Measurements from ENCODE around the gene NAT14. TPM values are rescaled to one million over a fixed set of nuclear protein-coding genes. Genes with fewer than 3 reads are reported as not detected.

NAT14 gene
- total RNA-seq, 1 experiment from 2014 or later: 93.1 TPM

GRCh38 chr19:55465460-55466240 is 19.3 kb upstream of the NAT14 start:
- Histone ChIP-seq H3K4me3 (ENCODE audit: low read depth in 2 of 2, low read length in 2 of 2) (no peak overlapping the region), H3K9me3 (ENCODE audit: control insufficient read depth, insufficient read depth, low read depth, low read length) (no peaks in the 10 kb centered on the region), H3K27ac (ENCODE audit: low read length) (no peak overlapping the region), H3K36me3 (ENCODE audit: control insufficient read depth, insufficient read depth, low read length) (no peaks in the 10 kb centered on the region), H3K4me1 (ENCODE audit: control insufficient read depth, insufficient read depth, low read length) (peaks cover 12% of the 10 kb centered on the region; the same call in 1 of the 2 replicates), H3K27me3 (ENCODE audit: control insufficient read depth, insufficient read depth, low read length) (no peaks in the 10 kb centered on the region)
- CTCF ChIA-PET: no interaction called here
- no TSS peak for BruUV-seq (replicated peaks)
- DNase-seq (ENCODE audit: low read depth, low spot score) (no peak), ATAC-seq (no peak)
- TF ChIP-seq TCF7L2 (IDR thresholded peaks at IDR 0.05; ENCODE audit: low read depth, low read length) (no peak), POLR2AphosphoS5 (IDR thresholded peaks at IDR 0.05; ENCODE audit: low read depth, low read length) (no peak), REST (IDR thresholded peaks at IDR 0.05; ENCODE audit: insufficient read depth in 1 of 2, low read depth in 2 of 2, low read length in 1 of 2) (no peak), SIN3A (IDR thresholded peaks at IDR 0.05; ENCODE audit: borderline replicate concordance, insufficient read depth, low read depth, low read length) (no peak), CTCF (IDR thresholded peaks at IDR 0.05) (no peak)
- intact Hi-C loops (cut with micrococcal nuclease; ENCODE audit: unreplicated experiment) (no loop called here), in situ Hi-C loops (cut with HindIII; ENCODE audit: low pct_unique_long_range_greater_than_20kb, low sequenced_read_pairs) (no loop called here)
- POLR2A ChIA-PET: no interaction called here

- H3K27ac ChIP-seq (ENCODE audit: low read length): no peak overlapping the region
- POLR2A ChIA-PET: no interaction called here
- peaks cover 12% of the 10 kb centered on the region; the same call in 1 of the 2 replicates for H3K4me1 ChIP-seq (ENCODE audit: control insufficient read depth, insufficient read depth, low read length)
- CTCF ChIA-PET: interaction anchor here (0.6 to 2.8 kb wide), 3 partner anchors 13 to 38 kb away, joined by 3 to 31 read pairs (median 6); no protein-coding TSS in a partner anchor
- H3K4me3 ChIP-seq (ENCODE audit: low read depth in 2 of 2, low read length in 2 of 2): no peak overlapping the region
- BruUV-seq (replicated peaks): no TSS peak
- DNase-seq (ENCODE audit: low read depth, low spot score) (no peak), ATAC-seq (no peak)
- no peaks in the 10 kb centered on the region for H3K9me3 ChIP-seq (ENCODE audit: control insufficient read depth, insufficient read depth, low read depth, low read length)
- no peaks in the 10 kb centered on the region for H3K36me3 ChIP-seq (ENCODE audit: control insufficient read depth, insufficient read depth, low read length)
- no peaks in the 10 kb centered on the region for H3K27me3 ChIP-seq (ENCODE audit: control insufficient read depth, insufficient read depth, low read length)
- intact Hi-C loops (cut with micrococcal nuclease; ENCODE audit: unreplicated experiment): no loop called here
- in situ Hi-C loops (cut with HindIII; ENCODE audit: low pct_unique_long_range_greater_than_20kb, low sequenced_read_pairs): no loop called here
- TF ChIP-seq TCF7L2 (IDR thresholded peaks at IDR 0.05; ENCODE audit: low read depth, low read length) (no peak), REST (IDR thresholded peaks at IDR 0.05; ENCODE audit: insufficient read depth in 1 of 2, low read depth in 2 of 2, low read length in 1 of 2) (no peak), POLR2AphosphoS5 (IDR thresholded peaks at IDR 0.05; ENCODE audit: low read depth, low read length) (no peak), CTCF (IDR thresholded peaks at IDR 0.05) (no peak)
These were observed 18.8 kb upstream of the NAT14 start for GRCh38 chr19:55466241-55466614.

All from Panc1 (cell line).